Prostate gland (tissue), 2 donors: ENCODE results near the gene AGBL4. TPM values are rescaled to one million over a fixed set of nuclear protein-coding genes. Genes with fewer than 3 reads are reported as not detected.

Experiments
- DNase-seq: peaks from one replicate; pipeline ENCODE4 v3.0.0-alpha.2; 2019; ENCODE audit warnings: low spot score
- H3K27ac ChIP-seq, 2 donors: fragments of 200-600 bp; sonication (generic); 2 replicates each; pipeline ENCODE4 v1.5.1; 2017 to 2019
- H3K27me3 ChIP-seq: fragments of 200-600 bp; sonication (generic); replicated peaks from 2 replicates; pipeline ENCODE4 v1.5.1; 2019; ENCODE audit not compliant: insufficient read depth
- H3K36me3 ChIP-seq, 2 donors: fragments of 200-600 bp; sonication (generic); 1 replicate in 1 of 2; 2 replicates in 1 of 2; pipeline versions ENCODE4 v1.5.1 to v1.8.1; 2017 to 2019
- H3K4me1 ChIP-seq: fragments of 200-600 bp; sonication (generic); replicated peaks from 2 replicates; pipeline ENCODE4 v1.5.1; 2019
- H3K4me3 ChIP-seq, 2 donors: fragments of 200-600 bp; sonication (generic); 2 replicates each; pipeline ENCODE4 v1.5.1; 2017 to 2019
- H3K9me3 ChIP-seq: fragments of 200-600 bp; sonication (generic); 2 replicates; pipeline ENCODE4 v1.5.1; 2017
- POLR2A ChIP-seq: fragments of 450-650 bp; IDR thresholded peaks from one replicate; pipeline ENCODE4 v1.6.1; 2016; ENCODE audit warnings: antibody characterized with exemption, mild to moderate bottlenecking
- POLR2AphosphoS5 ChIP-seq: sonication (generic); formaldehyde crosslinking; IDR thresholded peaks from one replicate; pipeline ENCODE4 v1.6.1; 2017; ENCODE audit warnings: antibody characterized with exemption
- WGBS: methylation state at CpG from one replicate; pipeline ENCODE4 v1.1.5; 2018; 5-methylcytosine and 5-hydroxymethylcytosine counted together
- intact Hi-C: fragments of 100-400 bp; cut with DNase I; formaldehyde crosslinking; loops from one replicate; pipeline ENCODE4 v1.14.2; 2022
- total RNA-seq, 2 donors: library from RNA; depleted of rRNA; stranded (reverse); fragments of >200 nt; gene quantifications; one replicate each; pipeline ENCODE4 v1.1.0, GENCODE V29; 2016
- TF ChIP-seq, protein P1 (sequence below), 4 experiments: fragments of 200-600 bp in 2 of 4; fragments of 450-650 bp in 2 of 4; sonication (generic) in 2 of 4; IDR thresholded peaks; 1 replicate in 3 of 4; 2 replicates in 1 of 4; pipeline ENCODE4 v1.5.1; 2016 to 2019; ENCODE audit warnings: antibody characterized with exemption in 4 of 4, mild to moderate bottlenecking in 2 of 4, moderate library complexity in 2 of 4

AGBL4 gene
- total RNA-seq, 2 donors from 2014 or later, result 0.82 to 2.7 TPM

DNA sequence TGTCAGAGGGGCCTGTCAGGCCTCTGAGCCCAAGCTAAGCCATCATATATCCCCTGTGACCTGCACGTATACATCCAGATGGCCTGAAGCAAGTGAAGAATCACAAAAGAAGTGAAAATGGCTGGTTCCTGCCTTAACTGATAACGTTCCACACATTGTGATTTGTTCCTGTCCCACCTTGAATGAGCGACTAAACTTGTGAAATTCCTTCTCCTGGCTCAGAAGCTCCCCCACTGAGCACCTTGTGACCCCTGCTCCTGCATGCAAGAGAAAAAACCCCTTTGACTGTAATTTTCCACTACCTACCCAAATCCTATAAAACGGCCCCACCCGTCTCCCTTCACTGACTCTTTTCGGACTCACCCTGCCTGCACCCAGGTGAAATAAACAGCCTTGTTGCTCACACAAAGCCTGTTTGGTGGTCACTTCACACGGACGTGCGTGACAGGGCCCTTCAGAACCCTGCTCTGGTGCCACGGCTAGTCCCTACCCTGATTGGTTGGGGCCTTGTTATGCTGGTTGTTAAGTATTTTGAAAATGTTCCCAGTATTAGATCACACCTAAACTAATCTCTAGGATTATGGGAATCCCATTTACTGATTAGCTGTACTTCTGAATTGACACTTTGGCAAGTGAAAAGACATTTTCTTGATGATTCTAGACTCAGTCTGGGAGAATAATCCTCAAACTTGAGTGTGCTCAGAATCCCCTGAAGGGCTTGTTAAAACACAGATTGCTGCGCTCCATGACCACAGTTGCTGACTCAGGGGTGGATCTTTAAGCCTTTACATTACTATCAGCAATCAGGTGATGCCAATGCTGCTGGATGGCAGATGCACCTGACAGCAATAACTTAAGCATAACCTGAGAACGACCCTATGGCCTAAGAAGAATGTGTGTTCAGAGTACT lies 1523.0 kb downstream of the AGBL4 start:
- no peak for DNase-seq
- no peaks in the 10 kb centered on the region for H3K27me3 ChIP-seq
- 70% methylated on average over 12 of the region's 12 CpGs for WGBS
- H3K36me3 ChIP-seq, result no peaks in the 10 kb centered on the region
- H3K27ac ChIP-seq, result no peak overlapping the region
- no peaks in the 10 kb centered on the region for H3K9me3 ChIP-seq
- intact Hi-C loops, result no loop called here
- H3K4me1 ChIP-seq, result no peaks in the 10 kb centered on the region
- no peak overlapping the region for H3K4me3 ChIP-seq
- TF ChIP-seq, protein P1, sequence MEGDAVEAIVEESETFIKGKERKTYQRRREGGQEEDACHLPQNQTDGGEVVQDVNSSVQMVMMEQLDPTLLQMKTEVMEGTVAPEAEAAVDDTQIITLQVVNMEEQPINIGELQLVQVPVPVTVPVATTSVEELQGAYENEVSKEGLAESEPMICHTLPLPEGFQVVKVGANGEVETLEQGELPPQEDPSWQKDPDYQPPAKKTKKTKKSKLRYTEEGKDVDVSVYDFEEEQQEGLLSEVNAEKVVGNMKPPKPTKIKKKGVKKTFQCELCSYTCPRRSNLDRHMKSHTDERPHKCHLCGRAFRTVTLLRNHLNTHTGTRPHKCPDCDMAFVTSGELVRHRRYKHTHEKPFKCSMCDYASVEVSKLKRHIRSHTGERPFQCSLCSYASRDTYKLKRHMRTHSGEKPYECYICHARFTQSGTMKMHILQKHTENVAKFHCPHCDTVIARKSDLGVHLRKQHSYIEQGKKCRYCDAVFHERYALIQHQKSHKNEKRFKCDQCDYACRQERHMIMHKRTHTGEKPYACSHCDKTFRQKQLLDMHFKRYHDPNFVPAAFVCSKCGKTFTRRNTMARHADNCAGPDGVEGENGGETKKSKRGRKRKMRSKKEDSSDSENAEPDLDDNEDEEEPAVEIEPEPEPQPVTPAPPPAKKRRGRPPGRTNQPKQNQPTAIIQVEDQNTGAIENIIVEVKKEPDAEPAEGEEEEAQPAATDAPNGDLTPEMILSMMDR (IDR thresholded peaks at IDR 0.05), result no peak
- TF ChIP-seq POLR2A (no peak), POLR2AphosphoS5 (no peak)

DNA sequence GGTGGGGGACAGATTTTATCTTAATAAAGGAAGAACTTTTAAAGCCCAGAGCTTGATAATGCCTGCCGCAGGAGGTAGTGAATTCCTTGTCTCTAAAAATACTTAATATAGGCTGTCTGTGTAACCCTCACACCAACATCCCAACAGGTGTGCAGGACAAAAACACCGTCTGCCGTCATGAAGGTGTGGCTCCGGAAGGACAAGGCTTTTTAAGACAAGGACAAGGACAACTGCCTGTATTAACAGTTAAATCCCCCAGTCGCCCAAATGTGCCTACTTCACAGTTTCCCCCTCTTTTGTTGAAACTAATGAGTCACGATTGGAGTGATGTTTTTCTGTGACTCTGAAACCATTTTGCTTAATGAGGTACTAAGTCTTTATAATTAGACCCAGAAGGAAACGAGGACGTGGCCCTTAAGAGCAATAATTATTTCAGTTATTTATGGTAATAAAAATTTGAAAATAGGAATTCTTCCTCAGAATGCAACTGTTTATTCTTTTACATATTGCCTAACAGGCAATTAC lies 1524.5 kb downstream of the AGBL4 start:
- Histone ChIP-seq H3K9me3 (no peaks in the 10 kb centered on the region), H3K4me3 (no peak overlapping the region), H3K27ac (no peak overlapping the region), H3K4me1 (no peaks in the 10 kb centered on the region), H3K27me3 (no peaks in the 10 kb centered on the region), H3K36me3 (no peaks in the 10 kb centered on the region)
- no peak for DNase-seq
- intact Hi-C loops, result loop anchor here (10.0 kb wide), 1 partner anchor 144 kb away; no protein-coding TSS in a partner anchor
- TF ChIP-seq POLR2A (no peak), POLR2AphosphoS5 (no peak)
- TF ChIP-seq, protein P1 (IDR thresholded peaks at IDR 0.05), result no peak
- 87% methylated on average over 8 of the region's 8 CpGs for WGBS

DNA sequence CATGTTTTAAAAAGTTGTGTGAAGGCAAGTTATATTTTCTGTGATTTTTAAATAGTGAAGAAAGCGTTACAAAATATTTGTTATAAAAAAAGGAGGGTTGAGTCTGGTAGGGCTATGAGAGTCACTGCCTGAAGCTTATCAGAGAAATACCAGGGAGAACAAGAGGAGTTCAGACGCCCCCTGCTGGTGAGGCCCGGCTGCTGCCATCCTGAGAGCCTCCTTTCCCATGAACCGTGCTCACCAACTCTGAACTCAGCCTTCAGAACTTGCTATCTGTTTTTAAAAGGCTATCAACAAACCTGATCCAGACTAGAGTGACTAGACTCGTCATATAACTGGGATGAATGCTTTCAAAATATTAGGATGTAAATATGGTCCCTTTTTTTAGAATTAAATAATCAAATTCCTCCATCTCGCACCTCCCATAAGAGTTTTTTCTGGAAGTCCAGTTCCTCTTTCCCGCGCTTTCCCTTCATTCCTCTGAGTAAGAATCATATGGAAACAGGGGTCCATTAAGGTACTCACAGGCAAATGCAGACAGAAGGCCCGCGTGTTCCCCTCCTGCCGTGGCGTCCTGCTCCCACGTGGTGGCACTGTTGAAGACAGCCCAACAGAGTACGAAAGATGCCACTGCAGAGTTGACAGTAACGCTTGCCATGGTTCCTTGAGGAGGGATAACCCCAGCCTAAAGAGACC lies 1525.5 kb downstream of the AGBL4 start:
- WGBS, result 30% methylated on average over 15 of the region's 15 CpGs
- TF ChIP-seq, protein P1 (IDR thresholded peaks at IDR 0.05), result peak; percentile 78 to 92 (median 84)
- no peak for TF ChIP-seq POLR2A
- no peak for TF ChIP-seq POLR2AphosphoS5
- Histone ChIP-seq H3K36me3 (no peaks in the 10 kb centered on the region), H3K27ac (no peak overlapping the region), H3K4me1 (no peaks in the 10 kb centered on the region), H3K27me3 (no peaks in the 10 kb centered on the region), H3K4me3 (no peak overlapping the region), H3K9me3 (no peaks in the 10 kb centered on the region)
- intact Hi-C loops, result loop anchor here (10.0 kb wide), 1 partner anchor 143 kb away; no protein-coding TSS in a partner anchor
- DNase-seq, result peak; percentile 80

DNA sequence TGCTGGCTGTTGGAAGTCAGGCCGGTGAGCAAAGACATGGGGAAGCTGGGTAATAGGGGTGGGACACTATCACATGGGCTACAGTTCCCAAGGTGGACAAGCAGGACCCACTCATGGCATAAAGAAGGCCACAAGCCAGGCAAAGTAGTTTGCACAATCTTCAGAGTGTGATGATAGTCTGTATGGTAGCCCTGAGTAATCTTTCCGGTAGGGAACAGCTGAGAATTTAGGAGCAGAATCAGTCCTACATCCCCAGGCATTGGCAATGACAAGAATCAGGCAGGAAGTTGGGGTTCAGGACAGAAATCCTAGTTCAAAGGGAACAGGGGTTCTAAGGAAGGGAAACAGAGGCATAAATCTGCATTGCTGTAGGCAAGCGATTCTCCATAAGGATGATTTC lies 1527.8 kb downstream of the AGBL4 start:
- H3K9me3 ChIP-seq, result no peaks in the 10 kb centered on the region
- H3K4me1 ChIP-seq, result no peaks in the 10 kb centered on the region
- H3K27me3 ChIP-seq, result no peaks in the 10 kb centered on the region
- H3K27ac ChIP-seq, result no peak overlapping the region
- no peak overlapping the region for H3K4me3 ChIP-seq
- WGBS, result 98% methylated on average over 3 of the region's 3 CpGs
- TF ChIP-seq POLR2AphosphoS5 (no peak), POLR2A (no peak)
- TF ChIP-seq, protein P1 (IDR thresholded peaks at IDR 0.05), result no peak
- DNase-seq, result no peak
- intact Hi-C loops, result loop anchor here (10.0 kb wide), 1 partner anchor 141 kb away; no protein-coding TSS in a partner anchor
- no peaks in the 10 kb centered on the region for H3K36me3 ChIP-seq
